ENCODE measurements around the gene LIN7C. TPM values are rescaled to one million over a fixed set of nuclear protein-coding genes. Genes with fewer than 3 reads are reported as not detected.

Gene LIN7C
- total and polyA plus RNA-seq, 9 of the 15 experiments (the other 6 are each of a cell fraction or from before 2014, with no cell fraction given): 10.8 to 52.7 (median 21.5) TPM

GRCh38 chr11:27459191-27459590, 47.4 kb downstream of the LIN7C start:
- BruUV-seq (replicated peaks): no TSS peak
- POLR2A ChIA-PET: no interaction called here
- TF ChIP-seq MEIS2 (IDR thresholded peaks at IDR 0.05; ENCODE audit: partially characterized antibody): peak; percentile 29
- TF ChIP-seq PBX2 (CRISPR knock-in tag; IDR thresholded peaks at IDR 0.05; ENCODE audit: low read depth): no peak
- peak; percentile 49 for TF ChIP-seq PBX2 (tag; conservative IDR thresholded peaks at IDR 0.05; ENCODE audit: low read depth)
- TF ChIP-seq RCOR1 (IDR thresholded peaks at IDR 0.05; ENCODE audit: borderline replicate concordance in 1 of 2, low read depth in 2 of 2, low read length in 2 of 2): no peak
- no peaks in the 10 kb centered on the region for H3K9me1 ChIP-seq (ENCODE audit: control insufficient read depth, insufficient read depth, low read length)
- 58% methylated on average over 4 of the region's 6 CpGs for WGBS (ENCODE audit: insufficient coverage, low coverage, missing lambda C conversion rate)
- no peak overlapping the region for H3K4me2 ChIP-seq (ENCODE audit: insufficient read depth, low read length)
- H4K20me1 ChIP-seq (replicated peaks; ENCODE audit: control insufficient read depth, insufficient read depth, low read length): no peaks in the 10 kb centered on the region
- no peak overlapping the region for H3K27ac ChIP-seq (ENCODE audit: extremely low read depth, low read depth, low read length)
- H3K36me3 ChIP-seq (ENCODE audit: control insufficient read depth, insufficient read depth, low read length): no peaks in the 10 kb centered on the region
- FAIRE-seq (no peak), DNase-seq (ENCODE audit: extremely low read depth in 1 of 4, low spot score in 3 of 4) (no peak), ATAC-seq (no peak)
- no peak overlapping the region for H3K4me3 ChIP-seq
- no peak overlapping the region for H2AFZ ChIP-seq (ENCODE audit: low read depth, low read length)
- H3K4me1 ChIP-seq (replicated peaks in 1 of 2; ENCODE audit: control insufficient read depth in 2 of 2, insufficient read depth in 2 of 2, low read length in 2 of 2): peaks cover 0 to 13% of the 10 kb centered on the region in 2 experiments; a peak in 2 of 5 replicates
- no peak overlapping the region for H3K9ac ChIP-seq (ENCODE audit: insufficient read depth in 1 of 2, low read depth in 2 of 2, low read length in 2 of 2)
- in situ Hi-C loops (cut with MboI): no loop called here
- intact Hi-C loops (cut with micrococcal nuclease): no loop called here
- peaks cover 9% of the 10 kb centered on the region; the same call in 1 of the 3 replicates for H3K79me2 ChIP-seq (ENCODE audit: control insufficient read depth, insufficient read depth, low read length)
- no peaks in the 10 kb centered on the region for H3K27me3 ChIP-seq (ENCODE audit: control insufficient read depth in 2 of 2, insufficient read depth in 2 of 2, low read length in 2 of 2)
- no peaks in the 10 kb centered on the region for H3K9me3 ChIP-seq (replicated peaks; ENCODE audit: control insufficient read depth, insufficient read depth, low read depth, low read length)
- CTCF ChIA-PET (ENCODE audit: low intra/inter-chr PET ratio): no interaction called here
